PFSK-1 (cell line): ENCODE measurements around the gene SLC38A10.

Experiments
- POLR2AphosphoS5 ChIP-seq: IDR thresholded peaks from 2 replicates; pipeline ENCODE4 v1.6.1; 2012; ENCODE audit warnings: low read depth, mild to moderate bottlenecking, control low read depth, low read length, moderate library complexity
- REST ChIP-seq, 2 experiments: IDR thresholded peaks; 2 replicates each; pipeline versions ENCODE4 v1.6.1 to v1.8.0; 2011 to 2012; ENCODE audit warnings: low read depth in 2 of 2, low read length in 2 of 2, control low read depth in 1 of 2, inconsistent platforms in 1 of 2, mild to moderate bottlenecking in 1 of 2, moderate library complexity in 1 of 2; ENCODE audit not compliant: insufficient read depth in 1 of 2

GRCh38 chr17:81199482-81199830, 95.7 kb downstream of the SLC38A10 start:
- TF ChIP-seq POLR2AphosphoS5, result no peak
- no peak for TF ChIP-seq REST (IDR thresholded peaks at IDR 0.05; ENCODE audit: insufficient read depth in 1 of 2, low read depth in 2 of 2, low read length in 2 of 2)
